SK-N-SH (cell line): ENCODE results near the gene CRNN. TPM values are rescaled to one million over a fixed set of nuclear protein-coding genes. Genes with fewer than 3 reads are reported as not detected.

Source experiments
- CTCF ChIA-PET: fragments of 300-600, 350-600 bp; formaldehyde crosslinking; extraction: SDS; loops from one replicate; lab custom pipeline; 2021; lab: Yijun Ruan, JAX
- POLR2A ChIA-PET: fragments of 350-600 bp; sonication (Branson Sonifier 250); formaldehyde crosslinking; extraction: SDS; loops from one replicate; lab custom pipeline; 2020; ENCODE audit warnings: antibody characterized with exemption, inconsistent platforms; lab: Yijun Ruan, JAX
- DNase-seq: peaks from one replicate; pipeline ENCODE4 v3.0.0; 2012
- H2AFZ ChIP-seq: fragments of 200-600 bp; sonication (generic); 2 replicates; pipeline ENCODE4 v1.8.1; 2016; ENCODE audit warnings: antibody characterized with exemption, mild to moderate bottlenecking, low read depth
- H3F3A ChIP-seq: fragments of 200-600 bp; sonication (generic); replicated peaks from 2 replicates; pipeline ENCODE3; 2016; ENCODE audit warnings: antibody characterized with exemption, mild to moderate bottlenecking; ENCODE audit not compliant: insufficient read depth
- H3K27ac ChIP-seq, 2 experiments: fragments of 200-500 bp in 1 of 2; fragments of 200-600 bp in 1 of 2; sonication (Bioruptor generic) in 1 of 2; sonication (generic), shearing (Covaris generic) in 1 of 2; 2 replicates each; pipeline versions ENCODE4 v1.5.1 to v1.6.1; 2014 to 2016; ENCODE audit warnings: low read depth in 2 of 2, inconsistent platforms in 1 of 2, low read length in 1 of 2, mild to moderate bottlenecking in 1 of 2, mixed read lengths in 1 of 2
- H3K27me3 ChIP-seq: fragments of 200-600 bp; sonication (generic), shearing (Covaris generic); 2 replicates; pipeline ENCODE4 v1.6.1; 2016; ENCODE audit warnings: mixed run types; ENCODE audit not compliant: insufficient read depth
- H3K36me3 ChIP-seq, 2 experiments: fragments of 200-500 bp in 1 of 2; fragments of 200-600 bp in 1 of 2; sonication (Bioruptor generic) in 1 of 2; sonication (generic) in 1 of 2; replicated peaks in 1 of 2; 2 replicates each; pipeline versions ENCODE3 to v1.5.1; 2014 to 2016; ENCODE audit warnings: low read length in 1 of 2, mild to moderate bottlenecking in 1 of 2; ENCODE audit not compliant: insufficient read depth in 2 of 2, control insufficient read depth in 1 of 2
- H3K4me1 ChIP-seq, 2 experiments: fragments of 200-500 bp in 1 of 2; fragments of 200-600 bp in 1 of 2; sonication (Bioruptor generic) in 1 of 2; sonication (generic), shearing (Covaris generic) in 1 of 2; 2 replicates each; pipeline versions ENCODE4 v1.5.1 to v1.6.1; 2014 to 2016; ENCODE audit warnings: low read depth in 1 of 2, low read length in 1 of 2, mixed run types in 1 of 2; ENCODE audit not compliant: insufficient read depth in 2 of 2, control insufficient read depth in 1 of 2
- H3K4me2 ChIP-seq: fragments of 200-600 bp; sonication (generic), shearing (Covaris generic); 2 replicates; pipeline ENCODE4 v1.6.1; 2017; ENCODE audit warnings: mixed run types
- H3K4me3 ChIP-seq, 2 experiments: fragments of 200-500 bp in 1 of 2; fragments of 200-600 bp in 1 of 2; sonication (Bioruptor generic) in 1 of 2; sonication (generic), shearing (Covaris generic) in 1 of 2; 2 replicates each; pipeline versions ENCODE4 v1.5.1 to v1.8.1; 2014 to 2016; ENCODE audit warnings: low read depth in 2 of 2, inconsistent platforms in 1 of 2, low read length in 1 of 2, mild to moderate bottlenecking in 1 of 2, mixed read lengths in 1 of 2, moderate library complexity in 1 of 2
- H3K79me2 ChIP-seq: fragments of 200-600 bp; sonication (generic); 2 replicates; pipeline ENCODE4 v1.8.1; 2017; ENCODE audit warnings: mild to moderate bottlenecking; ENCODE audit not compliant: insufficient read depth
- H3K9ac ChIP-seq: fragments of 200-600 bp; sonication (generic); 2 replicates; pipeline ENCODE4 v1.6.1; 2017; ENCODE audit warnings: mixed run types
- H3K9me2 ChIP-seq: fragments of 200-600 bp; sonication (generic); 2 replicates; pipeline ENCODE4 v1.6.1; 2017; ENCODE audit warnings: mixed run types
- H3K9me3 ChIP-seq: fragments of 200-600 bp; sonication (generic); 2 replicates; pipeline ENCODE4 v1.6.1; 2017; ENCODE audit warnings: mixed run types, mild to moderate bottlenecking, moderate library complexity
- H4K20me1 ChIP-seq: fragments of 200-600 bp; sonication (generic); 2 replicates; pipeline ENCODE4 v1.6.1; 2017; ENCODE audit warnings: mild to moderate bottlenecking, mixed run types; ENCODE audit not compliant: insufficient read depth
- CHD2 ChIP-seq: fragments of 150-350 bp; IDR thresholded peaks from 2 replicates; pipeline ENCODE4 v1.6.1; 2018; ENCODE audit warnings: low read length; ENCODE audit not compliant: partially characterized antibody
- EP300 ChIP-seq, 2 experiments: IDR thresholded peaks; 2 replicates each; pipeline versions ENCODE4 v1.4.0 to v1.6.1; 2012; ENCODE audit warnings: borderline replicate concordance in 1 of 2, low read depth in 1 of 2, low read length in 1 of 2
- FOSL2 ChIP-seq: IDR thresholded peaks from 2 replicates; pipeline ENCODE4 v1.4.0; 2012; ENCODE audit warnings: low read depth, mild to moderate bottlenecking, moderate library complexity, borderline replicate concordance
- FOXJ3 ChIP-seq: sonication (generic); formaldehyde crosslinking; IDR thresholded peaks from 2 replicates; pipeline ENCODE4 v1.5.1; 2020; ENCODE audit warnings: mild to moderate bottlenecking, missing genetic modification reagents
- FOXM1 ChIP-seq: IDR thresholded peaks from 2 replicates; pipeline ENCODE4 v1.4.0; 2012; ENCODE audit warnings: low read depth, mild to moderate bottlenecking
- GABPA ChIP-seq: IDR thresholded peaks from 2 replicates; pipeline ENCODE4 v1.4.0; 2012; ENCODE audit warnings: low read depth, mild to moderate bottlenecking
- GATA2 ChIP-seq: sonication (generic); formaldehyde crosslinking; IDR thresholded peaks from 2 replicates; pipeline ENCODE4 v1.5.0; 2020; ENCODE audit warnings: mild to moderate bottlenecking, missing genetic modification reagents
- IRF3 ChIP-seq: fragments of 150-350 bp; IDR thresholded peaks from 2 replicates; pipeline ENCODE4 v1.6.1; 2016; ENCODE audit warnings: mild to moderate bottlenecking, low read depth, low read length
- JUND ChIP-seq: IDR thresholded peaks from 2 replicates; pipeline ENCODE4 v1.4.0; 2012
- MAX ChIP-seq: IDR thresholded peaks from 2 replicates; pipeline ENCODE4 v1.4.0; 2012; ENCODE audit warnings: low read depth
- MEF2A ChIP-seq: IDR thresholded peaks from 2 replicates; pipeline ENCODE4 v1.4.0; 2012; ENCODE audit warnings: low read depth, borderline replicate concordance
- NFIC ChIP-seq: IDR thresholded peaks from 2 replicates; pipeline ENCODE4 v1.4.0; 2012; ENCODE audit warnings: borderline replicate concordance
- NRF1 ChIP-seq: IDR thresholded peaks from 2 replicates; pipeline ENCODE4 v1.6.1; 2012; ENCODE audit warnings: low read depth, mild to moderate bottlenecking, low read length
- PBX3 ChIP-seq: IDR thresholded peaks from 2 replicates; pipeline ENCODE4; 2012
- POLR2AphosphoS5 ChIP-seq: IDR thresholded peaks from 2 replicates; pipeline ENCODE4 v1.6.1; 2012; ENCODE audit warnings: low read depth, low read length
- RAD21 ChIP-seq: IDR thresholded peaks from 2 replicates; pipeline ENCODE4 v1.6.1; 2012; ENCODE audit warnings: mild to moderate bottlenecking, low read length
- RCOR1 ChIP-seq: fragments of 150-350 bp; IDR thresholded peaks from 2 replicates; pipeline ENCODE4 v1.6.1; 2017; ENCODE audit warnings: antibody characterized with exemption, low read length
- RFX5 ChIP-seq: IDR thresholded peaks from 2 replicates; pipeline ENCODE4 v1.6.1; 2012; ENCODE audit warnings: mild to moderate bottlenecking, improper control_type of control experiment, low read length
- SIN3A ChIP-seq: IDR thresholded peaks from 2 replicates; pipeline ENCODE4 v1.6.1; 2012; ENCODE audit warnings: low read depth, mild to moderate bottlenecking, low read length, moderate library complexity, borderline replicate concordance
- SMC3 ChIP-seq: IDR thresholded peaks from 2 replicates; pipeline ENCODE4 v1.6.1; 2012; ENCODE audit warnings: low read depth, low read length, improper control_type of control experiment
- TCF12 ChIP-seq: IDR thresholded peaks from 2 replicates; pipeline ENCODE4 v1.4.0; 2012
- TEAD4 ChIP-seq: IDR thresholded peaks from 2 replicates; pipeline ENCODE4 v1.4.0; 2012; ENCODE audit warnings: mild to moderate bottlenecking, borderline replicate concordance; ENCODE audit not compliant: insufficient read depth
- YY1 ChIP-seq: IDR thresholded peaks from 2 replicates; pipeline ENCODE4 v1.4.0; 2012; ENCODE audit warnings: low read depth, mild to moderate bottlenecking
- WGBS: methylation state at CpG from one replicate; pipeline ENCODE4 v1.1.6; 2017; ENCODE audit warnings: low lambda C conversion rate; 5-methylcytosine and 5-hydroxymethylcytosine counted together
- polyA plus RNA-seq, 3 experiments: library from polyadenylated mRNA; depleted of rRNA; stranded (reverse); fragments of >200 nt; gene quantifications; 2 replicates each; pipeline ENCODE4 v1.2.3, GENCODE V29; 2012
- TF ChIP-seq, protein P1 (sequence below): IDR thresholded peaks from 2 replicates; pipeline ENCODE4 v1.6.1; 2012; ENCODE audit warnings: mild to moderate bottlenecking, low read depth, low read length, moderate library complexity

The CRNN gene
- polyA plus RNA-seq, 1 of the 3 experiments (the other 2 are of a cell fraction) = not detected

- Histone ChIP-seq H3K79me2 (no peaks in the 10 kb centered on the region), H3K4me1 (no peaks in the 10 kb centered on the region), H3F3A (no peaks in the 10 kb centered on the region), H3K4me2 (no peak overlapping the region), H3K27me3 (peaks cover 26% of the 10 kb centered on the region; the same call in 1 of the 2 replicates), H3K9ac (no peak overlapping the region), H3K9me2 (no peaks in the 10 kb centered on the region), H3K9me3 (no peaks in the 10 kb centered on the region), H2AFZ (no peak overlapping the region), H4K20me1 (no peaks in the 10 kb centered on the region), H3K4me3 (no peak overlapping the region), H3K36me3 (no peaks in the 10 kb centered on the region), H3K27ac (no peak overlapping the region)
- TF ChIP-seq MAX (no peak), POLR2AphosphoS5 (no peak), YY1 (no peak), GABPA (no peak), RAD21 (no peak), EP300 (IDR thresholded peaks at IDR 0.05; ENCODE audit: borderline replicate concordance in 1 of 2, low read depth in 1 of 2, low read length in 1 of 2) (no peak), CHD2 (no peak), TCF12 (no peak), FOXM1 (no peak), NRF1 (no peak), RCOR1 (no peak), JUND (no peak), RFX5 (no peak), TEAD4 (no peak), PBX3 (no peak), MEF2A (no peak), FOSL2 (no peak)
- CTCF ChIA-PET = interaction anchor here (1.0 kb wide), 1 partner anchor 9 kb away, joined by 3 read pairs; no protein-coding TSS in a partner anchor
- DNase-seq = no peak
- WGBS = 19% methylated on average over 16 of the region's 16 CpGs
- POLR2A ChIA-PET = no interaction called here
These were observed 33.1 kb downstream of the CRNN start for GRCh38 chr1:152380932-152381331.

DNA sequence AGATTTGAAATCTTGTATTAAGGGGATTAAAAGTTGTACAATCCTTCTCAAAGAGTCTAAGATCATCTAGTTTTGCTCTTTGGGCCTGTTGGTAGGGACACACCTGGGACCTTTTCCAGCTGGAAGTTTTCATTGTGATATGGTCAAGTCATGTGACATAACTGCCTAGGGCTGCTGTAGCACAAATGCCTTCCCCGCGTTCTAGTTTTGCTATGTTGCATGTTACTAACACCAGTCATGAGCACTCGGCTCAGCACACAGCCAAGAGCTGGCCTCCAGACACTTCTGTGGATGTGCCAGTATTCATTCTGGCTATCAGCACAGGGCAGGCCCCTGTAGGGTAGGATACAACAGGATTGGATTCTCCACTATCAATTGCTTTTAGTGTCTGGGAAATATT, 39.6 kb downstream of the CRNN start:
- no peaks in the 10 kb centered on the region; the same call in 1 of the 2 replicates for H3K9me3 ChIP-seq
- POLR2A ChIA-PET = no interaction called here
- H3K9me2 ChIP-seq = no peaks in the 10 kb centered on the region
- no peak overlapping the region for H2AFZ ChIP-seq
- no peaks in the 10 kb centered on the region for H4K20me1 ChIP-seq
- DNase-seq = no peak
- no peaks in the 10 kb centered on the region for H3K4me1 ChIP-seq
- peaks cover under 1% of the 10 kb centered on the region; the same call in 1 of the 2 replicates for H3K27me3 ChIP-seq
- H3K4me2 ChIP-seq = no peak overlapping the region
- H3K9ac ChIP-seq = no peak overlapping the region
- TF ChIP-seq IRF3 (no peak), EP300 (IDR thresholded peaks at IDR 0.05; ENCODE audit: borderline replicate concordance in 1 of 2, low read depth in 1 of 2, low read length in 1 of 2) (no peak), SIN3A (no peak), NFIC (no peak), GATA2 (CRISPR knock-in tag) (no peak), FOXM1 (no peak), FOSL2 (no peak), MAX (no peak), RFX5 (no peak), SMC3 (no peak), FOXJ3 (no peak), YY1 (no peak), RAD21 (no peak)
- TF ChIP-seq, protein P1, sequence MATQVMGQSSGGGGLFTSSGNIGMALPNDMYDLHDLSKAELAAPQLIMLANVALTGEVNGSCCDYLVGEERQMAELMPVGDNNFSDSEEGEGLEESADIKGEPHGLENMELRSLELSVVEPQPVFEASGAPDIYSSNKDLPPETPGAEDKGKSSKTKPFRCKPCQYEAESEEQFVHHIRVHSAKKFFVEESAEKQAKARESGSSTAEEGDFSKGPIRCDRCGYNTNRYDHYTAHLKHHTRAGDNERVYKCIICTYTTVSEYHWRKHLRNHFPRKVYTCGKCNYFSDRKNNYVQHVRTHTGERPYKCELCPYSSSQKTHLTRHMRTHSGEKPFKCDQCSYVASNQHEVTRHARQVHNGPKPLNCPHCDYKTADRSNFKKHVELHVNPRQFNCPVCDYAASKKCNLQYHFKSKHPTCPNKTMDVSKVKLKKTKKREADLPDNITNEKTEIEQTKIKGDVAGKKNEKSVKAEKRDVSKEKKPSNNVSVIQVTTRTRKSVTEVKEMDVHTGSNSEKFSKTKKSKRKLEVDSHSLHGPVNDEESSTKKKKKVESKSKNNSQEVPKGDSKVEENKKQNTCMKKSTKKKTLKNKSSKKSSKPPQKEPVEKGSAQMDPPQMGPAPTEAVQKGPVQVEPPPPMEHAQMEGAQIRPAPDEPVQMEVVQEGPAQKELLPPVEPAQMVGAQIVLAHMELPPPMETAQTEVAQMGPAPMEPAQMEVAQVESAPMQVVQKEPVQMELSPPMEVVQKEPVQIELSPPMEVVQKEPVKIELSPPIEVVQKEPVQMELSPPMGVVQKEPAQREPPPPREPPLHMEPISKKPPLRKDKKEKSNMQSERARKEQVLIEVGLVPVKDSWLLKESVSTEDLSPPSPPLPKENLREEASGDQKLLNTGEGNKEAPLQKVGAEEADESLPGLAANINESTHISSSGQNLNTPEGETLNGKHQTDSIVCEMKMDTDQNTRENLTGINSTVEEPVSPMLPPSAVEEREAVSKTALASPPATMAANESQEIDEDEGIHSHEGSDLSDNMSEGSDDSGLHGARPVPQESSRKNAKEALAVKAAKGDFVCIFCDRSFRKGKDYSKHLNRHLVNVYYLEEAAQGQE = no peak
- H3K36me3 ChIP-seq = no peaks in the 10 kb centered on the region
- 0% methylated on average over 3 of the region's 3 CpGs for WGBS
- no peak overlapping the region for H3K27ac ChIP-seq
- no peaks in the 10 kb centered on the region for H3K79me2 ChIP-seq
- CTCF ChIA-PET = interaction anchor here (1.5 kb wide), 1 partner anchor 27 kb away, joined by 6 read pairs; no protein-coding TSS in a partner anchor
- H3K4me3 ChIP-seq = no peak overlapping the region
- no peaks in the 10 kb centered on the region for H3F3A ChIP-seq
